Spleen (tissue), 7 donors: Measurements from ENCODE around the gene NR3C1.

ENCODE experiments used
- POLR2A ChIP-seq, 3 donors: fragments of 450-650 bp; IDR thresholded peaks; one replicate each; pipeline ENCODE4 v1.5.1; 2017; ENCODE audit warnings: antibody characterized with exemption in 3 of 3, mild to moderate bottlenecking in 1 of 3
- POLR2AphosphoS5 ChIP-seq, 3 donors: sonication (generic); formaldehyde crosslinking; IDR thresholded peaks; one replicate each; pipeline ENCODE4 v1.5.1; 2017; ENCODE audit warnings: antibody characterized with exemption in 3 of 3
- TF ChIP-seq, protein P1 (sequence below), 11 experiments: fragments of 200-600 bp in 7 of 11; fragments of 450-650 bp in 4 of 11; sonication (generic) in 4 of 11; IDR thresholded peaks in 8 of 11; conservative IDR thresholded peaks in 3 of 11; 1 replicate in 7 of 11; 2 replicates in 4 of 11; pipeline versions ENCODE4 v1.4.0 to v1.8.0; 2016 to 2021; ENCODE audit warnings: antibody characterized with exemption in 11 of 11, inconsistent platforms in 4 of 11, mild to moderate bottlenecking in 1 of 11
- donor health status: DM: no; HTN: no; CAD: no; lungs with moderate emphysema.
- donor health status: DM: no; HTN: no; CAD: no.
- donor health status: DM: no; HTN: no; CAD: no.

- TF ChIP-seq, protein P1, sequence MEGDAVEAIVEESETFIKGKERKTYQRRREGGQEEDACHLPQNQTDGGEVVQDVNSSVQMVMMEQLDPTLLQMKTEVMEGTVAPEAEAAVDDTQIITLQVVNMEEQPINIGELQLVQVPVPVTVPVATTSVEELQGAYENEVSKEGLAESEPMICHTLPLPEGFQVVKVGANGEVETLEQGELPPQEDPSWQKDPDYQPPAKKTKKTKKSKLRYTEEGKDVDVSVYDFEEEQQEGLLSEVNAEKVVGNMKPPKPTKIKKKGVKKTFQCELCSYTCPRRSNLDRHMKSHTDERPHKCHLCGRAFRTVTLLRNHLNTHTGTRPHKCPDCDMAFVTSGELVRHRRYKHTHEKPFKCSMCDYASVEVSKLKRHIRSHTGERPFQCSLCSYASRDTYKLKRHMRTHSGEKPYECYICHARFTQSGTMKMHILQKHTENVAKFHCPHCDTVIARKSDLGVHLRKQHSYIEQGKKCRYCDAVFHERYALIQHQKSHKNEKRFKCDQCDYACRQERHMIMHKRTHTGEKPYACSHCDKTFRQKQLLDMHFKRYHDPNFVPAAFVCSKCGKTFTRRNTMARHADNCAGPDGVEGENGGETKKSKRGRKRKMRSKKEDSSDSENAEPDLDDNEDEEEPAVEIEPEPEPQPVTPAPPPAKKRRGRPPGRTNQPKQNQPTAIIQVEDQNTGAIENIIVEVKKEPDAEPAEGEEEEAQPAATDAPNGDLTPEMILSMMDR (IDR thresholded peaks at IDR 0.05 in 8 of 11, conservative IDR thresholded peaks at IDR 0.05 in 3 of 11), result no peak
- TF ChIP-seq POLR2A (IDR thresholded peaks at IDR 0.05), result no peak
- no peak for TF ChIP-seq POLR2AphosphoS5 (IDR thresholded peaks at IDR 0.05)
Observed at GRCh38 chr5:143314659-143315058, 88.8 kb downstream of the NR3C1 start.
